ENCODE results near the gene PCDH9.

DNA sequence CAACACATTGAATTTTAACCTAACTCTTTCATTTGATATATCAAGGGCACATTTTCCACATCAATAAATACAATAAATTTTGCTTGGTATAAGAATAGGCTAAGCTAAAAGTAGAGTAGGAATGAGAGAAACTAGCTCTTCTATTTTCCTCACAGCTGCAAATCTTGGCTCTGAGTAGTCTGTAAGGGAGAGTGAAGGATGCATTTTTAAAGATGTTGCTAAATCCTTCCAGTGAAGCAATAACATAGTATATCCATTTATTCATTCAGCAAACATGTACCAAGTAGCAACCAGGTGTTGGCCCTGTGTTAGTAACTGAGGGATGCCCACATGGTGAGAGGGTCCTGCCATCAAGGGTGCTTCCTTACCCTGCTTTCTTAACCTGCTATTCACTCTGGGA is 799.9 kb downstream of the PCDH9 start:
- no peak for TF ChIP-seq CTCF (IDR thresholded peaks at IDR 0.05)
- no peak for TF ChIP-seq EP300 (IDR thresholded peaks at IDR 0.05)
- TF ChIP-seq POLR2A (IDR thresholded peaks at IDR 0.05): no peak
